ENCODE data around the gene MYL6B.

The MYL6B gene

GRCh38 chr12:56121204-56121870 lies 31.1 kb upstream of the MYL6B start:
- H3K9ac ChIP-seq (ENCODE audit: low read depth in 1 of 2, low read length in 2 of 2): no peak overlapping the region
- no peaks in the 10 kb centered on the region for H3K27me3 ChIP-seq (ENCODE audit: control insufficient read depth in 1 of 2, insufficient read depth in 2 of 2, low read length in 2 of 2)
- H3K36me3 ChIP-seq (ENCODE audit: control insufficient read depth in 1 of 2, insufficient read depth in 2 of 2, low read length in 2 of 2): peaks cover 0 to 26% of the 10 kb centered on the region in 2 donors
- H3K4me1 ChIP-seq (ENCODE audit: control insufficient read depth in 1 of 2, insufficient read depth in 2 of 2, low read length in 2 of 2): peaks cover 26 to 30% of the 10 kb centered on the region in 2 donors
- no peaks in the 10 kb centered on the region for H3K9me3 ChIP-seq (ENCODE audit: control insufficient read depth in 1 of 2, low read length in 2 of 2)
- no peak overlapping the region for H3K4me3 ChIP-seq (ENCODE audit: low read depth in 1 of 2, low read length in 2 of 2)
- H3K27ac ChIP-seq (ENCODE audit: low read depth, low read length): no peak overlapping the region

- no peak overlapping the region for H3K4me3 ChIP-seq (ENCODE audit: low read depth in 1 of 2, low read length in 2 of 2)
- no peak overlapping the region for H3K27ac ChIP-seq (ENCODE audit: low read depth, low read length)
- H3K9me3 ChIP-seq (ENCODE audit: control insufficient read depth in 1 of 2, low read length in 2 of 2): no peaks in the 10 kb centered on the region
- H3K4me1 ChIP-seq (ENCODE audit: control insufficient read depth in 1 of 2, insufficient read depth in 2 of 2, low read length in 2 of 2): peaks cover 38 to 42% of the 10 kb centered on the region in 2 donors
- peaks cover 0 to 25% of the 10 kb centered on the region in 2 donors for H3K36me3 ChIP-seq (ENCODE audit: control insufficient read depth in 1 of 2, insufficient read depth in 2 of 2, low read length in 2 of 2)
- peak overlapping the region in 1 of 2 donors; percentile 8 for H3K9ac ChIP-seq (ENCODE audit: low read depth in 1 of 2, low read length in 2 of 2)
- no peaks in the 10 kb centered on the region for H3K27me3 ChIP-seq (ENCODE audit: control insufficient read depth in 1 of 2, insufficient read depth in 2 of 2, low read length in 2 of 2)
Measured at GRCh38 chr12:56122637-56123036, 29.8 kb upstream of the MYL6B start.

- Histone ChIP-seq H3K4me1 (ENCODE audit: control insufficient read depth in 1 of 2, insufficient read depth in 2 of 2, low read length in 2 of 2) (peaks cover 34 to 38% of the 10 kb centered on the region in 2 donors), H3K9ac (ENCODE audit: low read depth in 1 of 2, low read length in 2 of 2) (peak overlapping the region in 1 of 2 donors; percentile 34), H3K36me3 (ENCODE audit: control insufficient read depth in 1 of 2, insufficient read depth in 2 of 2, low read length in 2 of 2) (peaks cover 0 to 22% of the 10 kb centered on the region in 2 donors), H3K9me3 (ENCODE audit: control insufficient read depth in 1 of 2, low read length in 2 of 2) (no peaks in the 10 kb centered on the region), H3K4me3 (ENCODE audit: low read depth in 1 of 2, low read length in 2 of 2) (no peak overlapping the region), H3K27ac (ENCODE audit: low read depth, low read length) (no peak overlapping the region), H3K27me3 (ENCODE audit: control insufficient read depth in 1 of 2, insufficient read depth in 2 of 2, low read length in 2 of 2) (no peaks in the 10 kb centered on the region)
Measured at GRCh38 chr12:56124133-56124532, 28.3 kb upstream of the MYL6B start.

GRCh38 chr12:56126732-56127239 lies 25.6 kb upstream of the MYL6B start:
- peak overlapping the region; percentile 45 to 94 for H3K9ac ChIP-seq (ENCODE audit: low read depth in 1 of 2, low read length in 2 of 2)
- H3K27me3 ChIP-seq (ENCODE audit: control insufficient read depth in 1 of 2, insufficient read depth in 2 of 2, low read length in 2 of 2): no peaks in the 10 kb centered on the region
- H3K4me3 ChIP-seq (ENCODE audit: low read depth in 1 of 2, low read length in 2 of 2): peak overlapping the region; percentile 57 to 61
- H3K9me3 ChIP-seq (ENCODE audit: control insufficient read depth in 1 of 2, low read length in 2 of 2): no peaks in the 10 kb centered on the region
- peak overlapping the region; percentile 62 for H3K27ac ChIP-seq (ENCODE audit: low read depth, low read length)
- peaks cover 26 to 39% of the 10 kb centered on the region in 2 donors for H3K4me1 ChIP-seq (ENCODE audit: control insufficient read depth in 1 of 2, insufficient read depth in 2 of 2, low read length in 2 of 2)
- H3K36me3 ChIP-seq (ENCODE audit: control insufficient read depth in 1 of 2, insufficient read depth in 2 of 2, low read length in 2 of 2): peaks cover 12 to 24% of the 10 kb centered on the region in 2 donors

GRCh38 chr12:56127485-56127887 lies 24.9 kb upstream of the MYL6B start:
- peak overlapping the region; percentile 45 to 94 for H3K9ac ChIP-seq (ENCODE audit: low read depth in 1 of 2, low read length in 2 of 2)
- H3K4me1 ChIP-seq (ENCODE audit: control insufficient read depth in 1 of 2, insufficient read depth in 2 of 2, low read length in 2 of 2): peaks cover 26 to 39% of the 10 kb centered on the region in 2 donors
- H3K27me3 ChIP-seq (ENCODE audit: control insufficient read depth in 1 of 2, insufficient read depth in 2 of 2, low read length in 2 of 2): no peaks in the 10 kb centered on the region
- H3K36me3 ChIP-seq (ENCODE audit: control insufficient read depth in 1 of 2, insufficient read depth in 2 of 2, low read length in 2 of 2): peaks cover 19 to 24% of the 10 kb centered on the region in 2 donors
- peak overlapping the region; percentile 48 for H3K27ac ChIP-seq (ENCODE audit: low read depth, low read length)
- H3K9me3 ChIP-seq (ENCODE audit: control insufficient read depth in 1 of 2, low read length in 2 of 2): no peaks in the 10 kb centered on the region
- peak overlapping the region; percentile 57 to 61 for H3K4me3 ChIP-seq (ENCODE audit: low read depth in 1 of 2, low read length in 2 of 2)

DNA sequence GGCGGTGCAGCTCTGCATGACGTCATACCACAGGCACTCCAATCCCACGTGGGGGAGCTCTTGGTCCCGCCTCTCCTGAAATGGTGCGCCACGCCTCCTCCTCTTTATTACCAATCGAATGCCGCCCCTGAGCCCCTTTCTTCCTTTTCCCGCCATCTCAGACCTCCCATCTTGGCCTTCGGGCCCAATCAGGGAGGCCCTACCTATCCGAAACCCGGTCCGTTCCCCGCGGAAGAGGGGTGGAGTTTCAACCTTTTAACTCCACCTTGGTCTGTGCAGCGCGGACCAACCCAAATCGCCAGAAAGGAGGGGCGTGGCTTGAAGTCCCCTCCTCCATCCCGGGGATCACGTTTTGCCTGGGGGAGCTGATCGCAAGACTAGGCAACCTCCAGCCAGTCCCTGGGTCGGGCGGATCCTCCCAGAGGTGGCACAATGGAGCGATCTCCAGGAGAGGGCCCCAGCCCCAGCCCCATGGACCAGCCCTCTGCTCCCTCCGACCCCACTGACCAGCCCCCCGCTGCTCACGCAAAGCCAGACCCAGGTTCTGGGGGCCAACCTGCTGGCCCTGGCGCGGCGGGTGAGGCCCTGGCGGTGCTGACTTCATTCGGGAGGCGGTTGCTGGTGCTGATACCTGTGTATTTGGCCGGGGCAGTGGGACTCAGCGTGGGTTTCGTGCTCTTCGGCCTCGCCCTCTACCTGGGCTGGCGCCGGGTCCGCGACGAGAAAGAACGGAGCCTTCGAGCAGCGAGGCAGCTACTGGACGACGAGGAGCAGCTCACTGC lies 24.3 kb upstream of the MYL6B start, which contains the start of gene ESYT1:
Gene ESYT1 (plus strand): TSS at position 380 of the 782 bp plus-strand sequence. CDS start 53 bp downstream, at position 433.
- H3K27ac ChIP-seq (ENCODE audit: low read depth, low read length): peak within 1 kb of the TSS; percentile 76
- H3K9me3 ChIP-seq (ENCODE audit: control insufficient read depth in 1 of 2, low read length in 2 of 2): no peaks in the 10 kb centered on the region
- peaks cover 26 to 39% of the 10 kb centered on the region in 2 donors for H3K4me1 ChIP-seq (ENCODE audit: control insufficient read depth in 1 of 2, insufficient read depth in 2 of 2, low read length in 2 of 2)
- H3K27me3 ChIP-seq (ENCODE audit: control insufficient read depth in 1 of 2, insufficient read depth in 2 of 2, low read length in 2 of 2): no peaks in the 10 kb centered on the region
- H3K9ac ChIP-seq (ENCODE audit: low read depth in 1 of 2, low read length in 2 of 2): peak within 1 kb of the TSS; percentile 84 to 94
- peak within 1 kb of the TSS; percentile 88 to 92 for H3K4me3 ChIP-seq (ENCODE audit: low read depth in 1 of 2, low read length in 2 of 2)
- peaks cover 20 to 25% of the 10 kb centered on the region in 2 donors for H3K36me3 ChIP-seq (ENCODE audit: control insufficient read depth in 1 of 2, insufficient read depth in 2 of 2, low read length in 2 of 2)

GRCh38 chr12:56128670-56129205 lies 23.6 kb upstream of the MYL6B start:
- peaks cover 26 to 39% of the 10 kb centered on the region in 2 donors for H3K4me1 ChIP-seq (ENCODE audit: control insufficient read depth in 1 of 2, insufficient read depth in 2 of 2, low read length in 2 of 2)
- H3K4me3 ChIP-seq (ENCODE audit: low read depth in 1 of 2, low read length in 2 of 2): peak overlapping the region; percentile 88 to 92
- H3K27ac ChIP-seq (ENCODE audit: low read depth, low read length): peak overlapping the region; percentile 76
- H3K9ac ChIP-seq (ENCODE audit: low read depth in 1 of 2, low read length in 2 of 2): peak overlapping the region; percentile 84 to 94
- H3K27me3 ChIP-seq (ENCODE audit: control insufficient read depth in 1 of 2, insufficient read depth in 2 of 2, low read length in 2 of 2): no peaks in the 10 kb centered on the region
- H3K36me3 ChIP-seq (ENCODE audit: control insufficient read depth in 1 of 2, insufficient read depth in 2 of 2, low read length in 2 of 2): peaks cover 24 to 31% of the 10 kb centered on the region in 2 donors
- H3K9me3 ChIP-seq (ENCODE audit: control insufficient read depth in 1 of 2, low read length in 2 of 2): no peaks in the 10 kb centered on the region

- peak overlapping the region; percentile 84 to 94 for H3K9ac ChIP-seq (ENCODE audit: low read depth in 1 of 2, low read length in 2 of 2)
- peaks cover 30 to 38% of the 10 kb centered on the region in 2 donors for H3K36me3 ChIP-seq (ENCODE audit: control insufficient read depth in 1 of 2, insufficient read depth in 2 of 2, low read length in 2 of 2)
- peak overlapping the region; percentile 45 for H3K27ac ChIP-seq (ENCODE audit: low read depth, low read length)
- no peaks in the 10 kb centered on the region for H3K9me3 ChIP-seq (ENCODE audit: control insufficient read depth in 1 of 2, low read length in 2 of 2)
- H3K27me3 ChIP-seq (ENCODE audit: control insufficient read depth in 1 of 2, insufficient read depth in 2 of 2, low read length in 2 of 2): no peaks in the 10 kb centered on the region
- peak overlapping the region; percentile 88 to 92 for H3K4me3 ChIP-seq (ENCODE audit: low read depth in 1 of 2, low read length in 2 of 2)
- H3K4me1 ChIP-seq (ENCODE audit: control insufficient read depth in 1 of 2, insufficient read depth in 2 of 2, low read length in 2 of 2): peaks cover 26 to 39% of the 10 kb centered on the region in 2 donors
Measured at GRCh38 chr12:56129206-56129941, 23.0 kb upstream of the MYL6B start.

DNA sequence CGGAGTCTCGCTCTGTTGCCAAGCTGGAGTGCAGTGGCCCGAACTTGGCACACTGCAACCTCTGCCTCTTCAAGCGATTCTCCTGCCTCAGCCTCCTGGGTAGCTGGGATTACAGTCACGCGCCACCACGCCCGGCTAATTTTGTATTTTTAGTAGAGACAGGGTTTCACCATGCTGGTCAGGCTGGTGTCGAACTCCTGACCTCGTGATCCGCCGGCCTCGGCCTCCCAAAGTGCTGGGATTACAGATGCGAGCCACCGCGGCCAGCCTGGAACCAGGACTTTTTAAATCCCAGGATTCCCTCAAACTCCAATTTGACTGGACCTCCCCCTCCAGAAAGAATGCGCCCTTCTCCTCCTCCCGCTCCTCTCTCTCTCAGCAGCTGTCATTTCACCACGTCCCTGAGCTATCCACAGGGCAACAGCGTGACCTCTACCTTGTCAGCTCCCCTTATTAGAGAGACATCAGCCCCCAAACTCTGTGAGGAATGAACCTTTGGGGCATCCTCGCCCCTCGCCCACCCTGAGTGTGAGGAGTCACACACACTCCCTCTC lies 22.4 kb upstream of the MYL6B start:
- H3K4me1 ChIP-seq (ENCODE audit: control insufficient read depth in 1 of 2, insufficient read depth in 2 of 2, low read length in 2 of 2): peaks cover 26 to 39% of the 10 kb centered on the region in 2 donors
- H3K9ac ChIP-seq (ENCODE audit: low read depth in 1 of 2, low read length in 2 of 2): peak overlapping the region in 1 of 2 donors; percentile 94

More for the DNA sequence above, 22.4 kb upstream of the MYL6B start:
- Histone ChIP-seq H3K27ac (ENCODE audit: low read depth, low read length) (no peak overlapping the region), H3K4me3 (ENCODE audit: low read depth in 1 of 2, low read length in 2 of 2) (peak overlapping the region; percentile 88 to 92), H3K36me3 (ENCODE audit: control insufficient read depth in 1 of 2, insufficient read depth in 2 of 2, low read length in 2 of 2) (peaks cover 32 to 38% of the 10 kb centered on the region in 2 donors), H3K27me3 (ENCODE audit: control insufficient read depth in 1 of 2, insufficient read depth in 2 of 2, low read length in 2 of 2) (no peaks in the 10 kb centered on the region), H3K9me3 (ENCODE audit: control insufficient read depth in 1 of 2, low read length in 2 of 2) (no peaks in the 10 kb centered on the region)

Data from duodenal mucosa (tissue), 2 donors.